ENCODE data around the gene MAPT.
"Not testable (repeated sequence)": the region's sequence is repeated elsewhere in the genome, so short reads cannot be mapped to it uniquely, and the experiment has no call there.

The MAPT gene

GRCh38 chr17:45948881-45949624 lies 54.7 kb downstream of the MAPT start:
- FAIRE-seq (peak; percentile 23), DNase-seq (ENCODE audit: insufficient read length, low spot score) (peak; percentile 86)

GRCh38 chr17:45949755-45950320 lies 55.5 kb downstream of the MAPT start:
- DNase-seq (ENCODE audit: insufficient read length, low spot score) (no peak), FAIRE-seq (peak; percentile 49)

- no peak for FAIRE-seq
- no peak for DNase-seq (ENCODE audit: insufficient read length, low spot score)
These were observed 56.5 kb downstream of the MAPT start for GRCh38 chr17:45950888-45951287.

- FAIRE-seq (peak; percentile 55), DNase-seq (ENCODE audit: insufficient read length, low spot score) (no peak)
These were observed 57.0 kb downstream of the MAPT start for GRCh38 chr17:45951403-45951802.

- FAIRE-seq: no peak
- DNase-seq (ENCODE audit: insufficient read length, low spot score): no peak
These were observed 57.6 kb downstream of the MAPT start for GRCh38 chr17:45951941-45952340.

GRCh38 chr17:45952814-45953320 lies 58.5 kb downstream of the MAPT start:
- DNase-seq (ENCODE audit: insufficient read length, low spot score) (no peak), FAIRE-seq (peak; percentile 66)

- FAIRE-seq (no peak), DNase-seq (ENCODE audit: insufficient read length, low spot score) (no peak)
These were observed 59.2 kb downstream of the MAPT start for GRCh38 chr17:45953561-45953960.

GRCh38 chr17:45954914-45955313 lies 60.6 kb downstream of the MAPT start:
- FAIRE-seq: no peak
- no peak for DNase-seq (ENCODE audit: insufficient read length, low spot score)

GRCh38 chr17:45955326-45955725 lies 61.0 kb downstream of the MAPT start:
- DNase-seq (ENCODE audit: insufficient read length, low spot score) (no peak), FAIRE-seq (peak; percentile 33)

GRCh38 chr17:45956090-45956489 lies 61.7 kb downstream of the MAPT start:
- DNase-seq (ENCODE audit: insufficient read length, low spot score): no peak
- FAIRE-seq: no peak

- not testable (repeated sequence) for DNase-seq (ENCODE audit: insufficient read length, low spot score); FAIRE-seq
These were observed 62.4 kb downstream of the MAPT start for GRCh38 chr17:45956746-45957145.

- FAIRE-seq (no peak), DNase-seq (ENCODE audit: insufficient read length, low spot score) (no peak)
These were observed 64.0 kb downstream of the MAPT start for GRCh38 chr17:45958307-45958706.

- FAIRE-seq (peak; percentile 31), DNase-seq (ENCODE audit: insufficient read length, low spot score) (no peak)
These were observed 64.8 kb downstream of the MAPT start for GRCh38 chr17:45958994-45959665.

- DNase-seq (ENCODE audit: insufficient read length, low spot score) (no peak), FAIRE-seq (peak; percentile 42)
These were observed 66.0 kb downstream of the MAPT start for GRCh38 chr17:45960311-45960710.

GRCh38 chr17:45961206-45961605 lies 66.9 kb downstream of the MAPT start:
- FAIRE-seq: peak; percentile 13
- DNase-seq (ENCODE audit: insufficient read length, low spot score): no peak

- FAIRE-seq (no peak), DNase-seq (ENCODE audit: insufficient read length, low spot score) (no peak)
These were observed 68.0 kb downstream of the MAPT start for GRCh38 chr17:45962221-45962972.

GRCh38 chr17:45963283-45963682 lies 68.9 kb downstream of the MAPT start:
- FAIRE-seq (peak; percentile 72), DNase-seq (ENCODE audit: insufficient read length, low spot score) (no peak)

GRCh38 chr17:45963889-45964288 lies 69.5 kb downstream of the MAPT start:
- FAIRE-seq (no peak), DNase-seq (ENCODE audit: insufficient read length, low spot score) (no peak)

- DNase-seq (ENCODE audit: insufficient read length, low spot score): no peak
These were observed 70.3 kb downstream of the MAPT start for GRCh38 chr17:45964634-45965033.

GRCh38 chr17:45965812-45966211 lies 71.5 kb downstream of the MAPT start:
- DNase-seq (ENCODE audit: insufficient read length, low spot score) (no peak), FAIRE-seq (peak; percentile 67)

More at GRCh38 chr17:45964634-45965033, 70.3 kb downstream of the MAPT start:
- FAIRE-seq: no peak
